Neural cell (in vitro differentiated cells): ENCODE measurements around the gene PPM1B. TPM values are rescaled to one million over a fixed set of nuclear protein-coding genes. Genes with fewer than 3 reads are reported as not detected.

Experiments used
- H2AFZ ChIP-seq: fragments of 200-600, 300-800 bp; sonication (generic), shearing (Covaris generic); 2 replicates; pipeline ENCODE4 v1.6.0; 2014; ENCODE audit warnings: low read depth, mild to moderate bottlenecking, antibody characterized with exemption, low read length, moderate library complexity
- H3F3A ChIP-seq: fragments of 200-600 bp; shearing (Covaris generic); 2 replicates; pipeline ENCODE4 v1.6.1; 2016; ENCODE audit warnings: mild to moderate bottlenecking, moderate library complexity, mixed read lengths, antibody characterized with exemption, low read length; ENCODE audit not compliant: insufficient read depth, poor library complexity, severe bottlenecking
- H3K27ac ChIP-seq: fragments of 200-600, 300-800 bp; sonication (generic), shearing (Covaris generic); 2 replicates; pipeline ENCODE4 v1.5.1; 2014; ENCODE audit warnings: mild to moderate bottlenecking, low read length, moderate library complexity
- H3K27me3 ChIP-seq: fragments of 300-800, 200-600 bp; sonication (generic), shearing (Covaris generic); 2 replicates; pipeline ENCODE4 v1.6.0; 2014; ENCODE audit warnings: mild to moderate bottlenecking, low read depth, low read length, moderate library complexity; ENCODE audit not compliant: insufficient read depth
- H3K36me3 ChIP-seq: fragments of 300-800, 200-600 bp; sonication (generic), shearing (Covaris generic); 2 replicates; pipeline ENCODE4 v1.5.1; 2014; ENCODE audit warnings: mild to moderate bottlenecking, antibody characterized with exemption, low read length, moderate library complexity; ENCODE audit not compliant: insufficient read depth
- H3K4me2 ChIP-seq: fragments of 300-800, 200-600 bp; sonication (generic), shearing (Covaris generic); 2 replicates; pipeline ENCODE4 v1.6.0; 2014; ENCODE audit warnings: mild to moderate bottlenecking, low read length
- H3K4me3 ChIP-seq: fragments of 300-800, 200-600 bp; sonication (generic), shearing (Covaris generic); 2 replicates; pipeline ENCODE4 v1.5.1; 2014; ENCODE audit warnings: mild to moderate bottlenecking, low read length, moderate library complexity
- H3K79me2 ChIP-seq: fragments of 200-600 bp; shearing (Covaris generic); replicated peaks from 2 replicates; pipeline ENCODE4 v1.6.0; 2014; ENCODE audit warnings: mild to moderate bottlenecking, low read length, moderate library complexity; ENCODE audit not compliant: insufficient read depth
- H3K9ac ChIP-seq: fragments of 300-800, 200-600 bp; sonication (generic), shearing (Covaris generic); 2 replicates; pipeline ENCODE4 v1.6.1; 2016; ENCODE audit warnings: mild to moderate bottlenecking, low read length, mixed read lengths
- H3K9me2 ChIP-seq: fragments of 200-600 bp; shearing (Covaris generic); 2 replicates; pipeline ENCODE4 v1.6.1; 2016; ENCODE audit warnings: mild to moderate bottlenecking, low read length, mixed read lengths; ENCODE audit not compliant: insufficient read depth
- H3K9me3 ChIP-seq: fragments of 200-600, 300-800 bp; sonication (generic), shearing (Covaris generic); 2 replicates; pipeline ENCODE4 v1.6.1; 2016; ENCODE audit warnings: mild to moderate bottlenecking, mixed run types, low read length, moderate library complexity, mixed read lengths
- H4K20me1 ChIP-seq: fragments of 200-600 bp; shearing (Covaris generic); 2 replicates; pipeline ENCODE4 v1.6.1; 2016; ENCODE audit warnings: mild to moderate bottlenecking, mixed run types; ENCODE audit not compliant: insufficient read depth
- EP300 ChIP-seq: fragments of 450-650 bp; conservative IDR thresholded peaks from 2 replicates; pipeline ENCODE4 v1.6.1; 2014; ENCODE audit warnings: antibody characterized with exemption, mild to moderate bottlenecking, moderate library complexity; ENCODE audit not compliant: poor library complexity, severe bottlenecking
- EZH2 ChIP-seq: fragments of 200-600, 300-800 bp; shearing (Covaris generic), sonication (generic); IDR thresholded peaks from 2 replicates; pipeline ENCODE4 v1.6.1; 2014; ENCODE audit warnings: antibody characterized with exemption, low read length, borderline replicate concordance, mild to moderate bottlenecking; ENCODE audit not compliant: insufficient read depth, poor library complexity, severe bottlenecking
- MXI1 ChIP-seq: fragments of 450-650 bp; conservative IDR thresholded peaks from 2 replicates; pipeline ENCODE4 v1.6.1; 2014; ENCODE audit warnings: antibody characterized with exemption, mild to moderate bottlenecking; ENCODE audit not compliant: poor library complexity, severe bottlenecking
- POLR2AphosphoS5 ChIP-seq: IDR thresholded peaks from 2 replicates; pipeline ENCODE4 v1.6.1; 2012
- RAD21 ChIP-seq: fragments of 450-650 bp; conservative IDR thresholded peaks from 2 replicates; pipeline ENCODE4 v1.6.1; 2014; ENCODE audit warnings: antibody characterized with exemption, mild to moderate bottlenecking, moderate library complexity
- SMC3 ChIP-seq: fragments of 450-650 bp; conservative IDR thresholded peaks from 2 replicates; pipeline ENCODE4 v1.6.1; 2014; ENCODE audit warnings: antibody characterized with exemption, mild to moderate bottlenecking, moderate library complexity; ENCODE audit not compliant: poor library complexity
- TAF1 ChIP-seq: IDR thresholded peaks from 2 replicates; pipeline ENCODE4 v1.6.1; 2012; ENCODE audit warnings: low read depth
- polyA plus RNA-seq: library from polyadenylated mRNA; depleted of rRNA; stranded (reverse); fragments of >200 nt; gene quantifications from 2 replicates; pipeline ENCODE4 v1.2.3, GENCODE V29; 2014
- TF ChIP-seq, protein P1 (sequence below): fragments of 450-650 bp; IDR thresholded peaks from 2 replicates; pipeline ENCODE4 v1.5.1; 2014; ENCODE audit warnings: antibody characterized with exemption, mild to moderate bottlenecking, moderate library complexity; ENCODE audit not compliant: poor library complexity, severe bottlenecking
- TF ChIP-seq, protein P2 (sequence below): IDR thresholded peaks from 2 replicates; pipeline ENCODE4 v1.6.1; 2012; ENCODE audit warnings: borderline replicate concordance

Gene PPM1B
- polyA plus RNA-seq, 1 donor from 2014 or later = 116 TPM

DNA sequence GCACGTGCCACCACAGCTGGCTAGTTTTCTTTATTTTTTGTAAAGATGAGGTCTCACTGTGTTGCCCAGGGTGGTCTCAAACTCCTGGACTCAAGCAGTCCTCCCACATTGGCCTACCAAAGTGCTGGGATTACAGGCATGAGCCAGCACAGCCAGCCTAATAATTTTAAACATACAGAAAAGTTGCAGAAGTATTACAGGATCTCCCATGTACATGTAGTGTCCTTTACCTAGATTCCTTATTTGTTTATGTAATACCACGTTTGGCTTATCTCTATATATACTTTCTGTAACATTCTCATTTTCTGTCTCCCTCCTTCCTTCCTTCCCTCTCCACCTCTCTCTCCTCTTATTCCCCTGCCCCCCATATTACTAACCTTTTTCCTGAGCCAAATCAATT is 41.7 kb downstream of the PPM1B start:
- Histone ChIP-seq H3K9me2 (no peaks in the 10 kb centered on the region), H3K36me3 (no peaks in the 10 kb centered on the region), H3K27me3 (no peaks in the 10 kb centered on the region), H3K9me3 (no peaks in the 10 kb centered on the region), H3F3A (no peaks in the 10 kb centered on the region), H3K27ac (no peak overlapping the region), H2AFZ (no peak overlapping the region), H3K4me2 (no peak overlapping the region), H3K4me3 (no peak overlapping the region), H3K9ac (no peak overlapping the region), H3K79me2 (peaks cover 19% of the 10 kb centered on the region), H4K20me1 (no peaks in the 10 kb centered on the region)
- TF ChIP-seq RAD21 = no peak
- TF ChIP-seq, protein P1, sequence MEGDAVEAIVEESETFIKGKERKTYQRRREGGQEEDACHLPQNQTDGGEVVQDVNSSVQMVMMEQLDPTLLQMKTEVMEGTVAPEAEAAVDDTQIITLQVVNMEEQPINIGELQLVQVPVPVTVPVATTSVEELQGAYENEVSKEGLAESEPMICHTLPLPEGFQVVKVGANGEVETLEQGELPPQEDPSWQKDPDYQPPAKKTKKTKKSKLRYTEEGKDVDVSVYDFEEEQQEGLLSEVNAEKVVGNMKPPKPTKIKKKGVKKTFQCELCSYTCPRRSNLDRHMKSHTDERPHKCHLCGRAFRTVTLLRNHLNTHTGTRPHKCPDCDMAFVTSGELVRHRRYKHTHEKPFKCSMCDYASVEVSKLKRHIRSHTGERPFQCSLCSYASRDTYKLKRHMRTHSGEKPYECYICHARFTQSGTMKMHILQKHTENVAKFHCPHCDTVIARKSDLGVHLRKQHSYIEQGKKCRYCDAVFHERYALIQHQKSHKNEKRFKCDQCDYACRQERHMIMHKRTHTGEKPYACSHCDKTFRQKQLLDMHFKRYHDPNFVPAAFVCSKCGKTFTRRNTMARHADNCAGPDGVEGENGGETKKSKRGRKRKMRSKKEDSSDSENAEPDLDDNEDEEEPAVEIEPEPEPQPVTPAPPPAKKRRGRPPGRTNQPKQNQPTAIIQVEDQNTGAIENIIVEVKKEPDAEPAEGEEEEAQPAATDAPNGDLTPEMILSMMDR = no peak
- TF ChIP-seq, protein P2, sequence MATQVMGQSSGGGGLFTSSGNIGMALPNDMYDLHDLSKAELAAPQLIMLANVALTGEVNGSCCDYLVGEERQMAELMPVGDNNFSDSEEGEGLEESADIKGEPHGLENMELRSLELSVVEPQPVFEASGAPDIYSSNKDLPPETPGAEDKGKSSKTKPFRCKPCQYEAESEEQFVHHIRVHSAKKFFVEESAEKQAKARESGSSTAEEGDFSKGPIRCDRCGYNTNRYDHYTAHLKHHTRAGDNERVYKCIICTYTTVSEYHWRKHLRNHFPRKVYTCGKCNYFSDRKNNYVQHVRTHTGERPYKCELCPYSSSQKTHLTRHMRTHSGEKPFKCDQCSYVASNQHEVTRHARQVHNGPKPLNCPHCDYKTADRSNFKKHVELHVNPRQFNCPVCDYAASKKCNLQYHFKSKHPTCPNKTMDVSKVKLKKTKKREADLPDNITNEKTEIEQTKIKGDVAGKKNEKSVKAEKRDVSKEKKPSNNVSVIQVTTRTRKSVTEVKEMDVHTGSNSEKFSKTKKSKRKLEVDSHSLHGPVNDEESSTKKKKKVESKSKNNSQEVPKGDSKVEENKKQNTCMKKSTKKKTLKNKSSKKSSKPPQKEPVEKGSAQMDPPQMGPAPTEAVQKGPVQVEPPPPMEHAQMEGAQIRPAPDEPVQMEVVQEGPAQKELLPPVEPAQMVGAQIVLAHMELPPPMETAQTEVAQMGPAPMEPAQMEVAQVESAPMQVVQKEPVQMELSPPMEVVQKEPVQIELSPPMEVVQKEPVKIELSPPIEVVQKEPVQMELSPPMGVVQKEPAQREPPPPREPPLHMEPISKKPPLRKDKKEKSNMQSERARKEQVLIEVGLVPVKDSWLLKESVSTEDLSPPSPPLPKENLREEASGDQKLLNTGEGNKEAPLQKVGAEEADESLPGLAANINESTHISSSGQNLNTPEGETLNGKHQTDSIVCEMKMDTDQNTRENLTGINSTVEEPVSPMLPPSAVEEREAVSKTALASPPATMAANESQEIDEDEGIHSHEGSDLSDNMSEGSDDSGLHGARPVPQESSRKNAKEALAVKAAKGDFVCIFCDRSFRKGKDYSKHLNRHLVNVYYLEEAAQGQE = no peak
- TF ChIP-seq MXI1 = no peak
- no peak for TF ChIP-seq TAF1
- TF ChIP-seq SMC3 = no peak
- TF ChIP-seq POLR2AphosphoS5 = no peak
- TF ChIP-seq EP300 = no peak
- no peak for TF ChIP-seq EZH2

DNA sequence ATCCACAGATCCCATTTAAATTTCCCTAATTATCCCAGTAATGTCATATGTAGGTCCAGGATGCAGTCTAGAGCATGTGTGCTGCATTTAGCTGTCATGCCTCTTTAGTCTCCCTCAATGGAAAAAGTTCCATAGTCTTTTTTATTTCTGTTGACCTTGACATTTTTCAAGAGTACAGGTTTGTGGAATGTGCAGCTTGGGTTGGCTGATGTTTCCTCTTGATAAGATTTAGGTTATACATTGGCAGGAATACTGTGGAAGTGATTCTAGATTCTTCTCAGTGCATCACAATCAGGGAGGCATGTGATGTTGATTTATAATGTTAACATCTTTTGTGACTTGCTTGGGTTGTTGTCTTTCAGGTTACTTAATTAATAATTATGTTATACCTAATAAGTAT is 42.5 kb downstream of the PPM1B start:
- Histone ChIP-seq H4K20me1 (no peaks in the 10 kb centered on the region), H3K9me3 (no peaks in the 10 kb centered on the region), H3F3A (no peaks in the 10 kb centered on the region), H3K9me2 (no peaks in the 10 kb centered on the region), H3K4me2 (no peak overlapping the region), H3K27me3 (no peaks in the 10 kb centered on the region), H3K36me3 (no peaks in the 10 kb centered on the region), H3K4me3 (no peak overlapping the region), H3K79me2 (peaks cover 15% of the 10 kb centered on the region), H2AFZ (no peak overlapping the region), H3K27ac (no peak overlapping the region), H3K9ac (no peak overlapping the region)
- TF ChIP-seq, protein P1 = no peak
- TF ChIP-seq EZH2 (no peak), EP300 (no peak), POLR2AphosphoS5 (no peak), TAF1 (no peak), RAD21 (no peak), MXI1 (no peak), SMC3 (no peak)
- TF ChIP-seq, protein P2 = no peak
